Parietal lobe (tissue), 2 donors: ENCODE measurements around the gene LRCH4. TPM values are rescaled to one million over a fixed set of nuclear protein-coding genes. Genes with fewer than 3 reads are reported as not detected.

ENCODE experiments used
- small RNA-seq: library from RNA; depleted of rRNA; stranded (forward); fragments of <200 nt; gene quantifications from one replicate; pipeline ENCODE3, GENCODE V24; 2014; ENCODE audit warnings: low replicate concordance
- total RNA-seq: library from RNA; depleted of rRNA; stranded (reverse); fragments of >200 nt; gene quantifications from one replicate; pipeline ENCODE4 v1.2.3, GENCODE V29; 2014

Gene LRCH4, protein sequence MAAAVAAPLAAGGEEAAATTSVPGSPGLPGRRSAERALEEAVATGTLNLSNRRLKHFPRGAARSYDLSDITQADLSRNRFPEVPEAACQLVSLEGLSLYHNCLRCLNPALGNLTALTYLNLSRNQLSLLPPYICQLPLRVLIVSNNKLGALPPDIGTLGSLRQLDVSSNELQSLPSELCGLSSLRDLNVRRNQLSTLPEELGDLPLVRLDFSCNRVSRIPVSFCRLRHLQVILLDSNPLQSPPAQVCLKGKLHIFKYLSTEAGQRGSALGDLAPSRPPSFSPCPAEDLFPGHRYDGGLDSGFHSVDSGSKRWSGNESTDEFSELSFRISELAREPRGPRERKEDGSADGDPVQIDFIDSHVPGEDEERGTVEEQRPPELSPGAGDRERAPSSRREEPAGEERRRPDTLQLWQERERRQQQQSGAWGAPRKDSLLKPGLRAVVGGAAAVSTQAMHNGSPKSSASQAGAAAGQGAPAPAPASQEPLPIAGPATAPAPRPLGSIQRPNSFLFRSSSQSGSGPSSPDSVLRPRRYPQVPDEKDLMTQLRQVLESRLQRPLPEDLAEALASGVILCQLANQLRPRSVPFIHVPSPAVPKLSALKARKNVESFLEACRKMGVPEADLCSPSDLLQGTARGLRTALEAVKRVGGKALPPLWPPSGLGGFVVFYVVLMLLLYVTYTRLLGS
- 17.5 TPM for total RNA-seq

DNA sequence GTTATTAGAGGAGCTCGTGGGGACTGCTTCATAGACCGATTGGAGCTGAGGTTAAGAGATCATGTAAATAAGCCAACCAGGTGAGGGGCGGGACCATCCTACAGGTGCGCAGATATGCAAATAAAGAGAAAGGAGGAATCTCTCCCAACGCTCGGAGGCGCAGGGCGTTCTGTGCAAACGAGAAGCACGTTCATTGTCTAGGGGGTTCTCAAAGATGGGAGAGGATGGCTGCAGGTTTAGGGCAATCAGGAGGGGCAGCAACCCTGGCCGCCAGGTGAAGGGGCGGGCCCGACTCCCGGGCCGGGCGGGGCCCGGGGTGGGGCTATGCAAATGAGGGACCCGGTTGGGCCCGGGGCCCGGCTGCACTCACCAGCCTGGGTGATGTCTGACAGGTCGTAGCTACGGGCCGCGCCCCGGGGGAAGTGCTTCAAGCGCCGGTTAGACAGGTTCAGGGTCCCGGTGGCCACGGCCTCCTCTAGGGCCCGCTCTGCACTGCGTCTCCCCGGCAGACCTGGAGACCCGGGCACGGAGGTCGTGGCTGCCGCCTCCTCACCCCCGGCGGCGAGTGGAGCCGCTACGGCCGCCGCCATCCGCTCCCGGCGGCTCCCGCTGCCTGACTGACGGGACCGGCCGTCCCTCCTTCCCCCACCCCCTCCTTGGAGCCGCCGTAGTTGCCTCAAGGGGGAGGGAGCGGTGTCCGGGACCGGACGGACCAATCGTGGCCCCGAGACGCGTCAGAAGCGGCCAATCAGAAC lies at the start of gene LRCH4:
TSS of gene LRCH4 (minus strand) at position 619 of the 755 bp plus-strand sequence. CDS start at position 590, 29 bp downstream.

DNA sequence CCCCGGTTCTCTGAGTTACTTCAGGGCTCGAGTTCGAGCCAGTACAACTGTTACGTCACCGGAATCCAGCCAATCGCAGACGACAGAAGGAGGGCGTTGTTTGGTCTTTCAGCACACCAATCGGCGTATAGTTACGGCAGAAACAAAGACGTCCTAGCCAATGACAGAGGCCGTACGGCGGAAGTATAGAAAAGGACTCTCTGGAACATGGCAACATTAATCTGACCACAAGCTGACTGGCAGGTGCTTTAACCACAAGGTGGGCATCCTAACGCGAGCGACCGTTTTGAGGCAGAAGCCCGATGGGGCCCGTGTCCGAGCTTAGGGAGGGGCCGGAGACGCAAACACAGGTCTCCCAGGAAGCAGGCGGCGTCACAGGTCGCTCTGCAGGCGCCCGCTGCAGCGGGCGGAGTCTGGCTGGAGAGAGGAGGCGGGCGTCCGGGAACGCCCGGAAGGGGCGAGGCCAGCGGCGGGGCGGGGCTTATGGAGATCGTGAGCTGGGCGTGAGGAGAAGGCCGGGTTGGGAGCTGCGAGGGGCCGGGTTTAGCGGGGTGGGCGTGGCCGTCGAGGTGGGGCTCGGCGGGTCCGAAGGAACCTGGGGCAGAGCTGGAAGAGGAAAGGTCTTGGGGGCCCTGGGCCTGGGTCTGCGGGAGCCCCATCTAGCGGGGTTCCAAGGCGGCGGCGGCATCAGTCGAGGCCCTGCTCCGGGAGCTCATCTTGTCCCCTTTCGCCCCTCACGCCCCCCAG lies 26.2 kb upstream of the LRCH4 start, which contains the start of gene MOSPD3:
TSS of gene MOSPD3 (plus strand) at position 558 of the 747 bp plus-strand sequence. CDS start 252 bp downstream, outside the sequence.

DNA sequence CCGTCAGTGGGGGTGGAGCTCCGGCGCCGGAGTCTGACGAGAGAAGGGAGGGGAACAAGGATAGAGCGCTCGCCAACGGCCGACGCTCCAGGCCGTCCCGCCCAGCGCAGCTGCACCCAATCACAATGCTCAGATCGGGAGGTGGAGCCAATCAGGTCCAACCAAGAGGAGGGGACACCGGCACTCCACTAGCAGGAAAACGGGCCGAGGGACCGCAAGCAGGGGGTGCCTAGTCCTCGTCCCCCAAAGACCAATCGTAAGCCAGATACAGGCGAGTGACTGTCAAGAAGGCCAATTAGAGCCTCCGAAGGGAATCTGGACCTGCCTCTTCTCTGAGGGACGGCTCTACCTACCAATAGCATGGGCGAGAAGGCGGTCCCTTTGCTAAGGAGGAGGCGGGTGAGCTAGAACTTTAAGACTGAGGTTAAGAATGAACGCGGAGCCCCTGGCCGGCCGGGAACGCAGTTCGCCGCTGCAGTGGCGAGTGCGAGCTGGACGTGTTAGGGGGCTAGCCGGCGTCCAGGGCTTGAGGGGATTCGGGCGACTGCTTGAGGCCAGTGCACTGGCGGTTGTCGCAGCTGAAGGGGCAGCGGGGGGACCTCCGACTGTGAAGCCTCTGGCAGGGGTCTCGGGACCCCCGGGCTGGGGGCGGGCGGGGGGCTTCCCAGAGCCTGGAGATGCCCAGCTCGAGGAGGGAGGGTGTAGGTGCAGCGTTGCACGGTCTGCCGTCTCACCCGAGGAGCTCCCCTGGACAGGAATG lies 517 bp upstream of the LRCH4 start, which contains the start of gene FBXO24:
TSS of gene FBXO24 (plus strand) at position 63 of the 760 bp plus-strand sequence. CDS start at position 361, 298 bp downstream.

DNA sequence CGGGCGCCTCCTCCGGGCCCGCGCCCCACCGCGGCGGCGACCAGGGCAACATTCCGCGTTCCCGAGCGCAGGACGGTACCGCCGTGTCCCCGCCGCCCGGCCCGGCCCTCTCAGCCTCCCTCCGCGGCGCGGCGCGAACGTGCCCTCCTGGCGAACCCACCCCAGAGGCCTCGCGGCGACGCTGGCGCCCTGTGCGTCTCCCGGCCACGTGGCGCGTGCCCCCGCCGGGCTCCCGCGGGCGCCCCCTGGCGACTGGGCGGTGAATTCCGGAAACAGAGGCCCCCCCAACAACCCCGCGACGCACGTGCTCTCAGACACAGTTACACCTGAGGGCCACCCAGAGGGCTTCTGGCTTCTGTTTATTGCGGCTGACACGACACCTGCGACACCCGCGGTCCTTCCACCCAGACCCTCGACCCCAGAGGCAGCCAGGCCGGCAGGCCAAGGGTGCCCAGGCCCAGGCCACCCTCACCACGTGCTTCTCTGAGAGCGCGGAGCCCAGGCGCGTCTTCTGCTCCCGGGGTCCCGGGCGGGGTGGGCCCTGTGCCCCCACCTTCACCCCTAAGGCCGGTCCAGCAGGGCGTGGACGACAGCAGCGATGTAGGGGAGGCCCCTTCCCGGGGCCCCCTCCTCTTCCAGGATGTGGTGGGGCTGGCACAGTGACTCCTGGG lies 12.1 kb downstream of the LRCH4 start, which contains the start of gene SAP25:
TSS of gene SAP25 (minus strand) at position 210 of the 671 bp plus-strand sequence. CDS start at position 52, 158 bp downstream.

DNA sequence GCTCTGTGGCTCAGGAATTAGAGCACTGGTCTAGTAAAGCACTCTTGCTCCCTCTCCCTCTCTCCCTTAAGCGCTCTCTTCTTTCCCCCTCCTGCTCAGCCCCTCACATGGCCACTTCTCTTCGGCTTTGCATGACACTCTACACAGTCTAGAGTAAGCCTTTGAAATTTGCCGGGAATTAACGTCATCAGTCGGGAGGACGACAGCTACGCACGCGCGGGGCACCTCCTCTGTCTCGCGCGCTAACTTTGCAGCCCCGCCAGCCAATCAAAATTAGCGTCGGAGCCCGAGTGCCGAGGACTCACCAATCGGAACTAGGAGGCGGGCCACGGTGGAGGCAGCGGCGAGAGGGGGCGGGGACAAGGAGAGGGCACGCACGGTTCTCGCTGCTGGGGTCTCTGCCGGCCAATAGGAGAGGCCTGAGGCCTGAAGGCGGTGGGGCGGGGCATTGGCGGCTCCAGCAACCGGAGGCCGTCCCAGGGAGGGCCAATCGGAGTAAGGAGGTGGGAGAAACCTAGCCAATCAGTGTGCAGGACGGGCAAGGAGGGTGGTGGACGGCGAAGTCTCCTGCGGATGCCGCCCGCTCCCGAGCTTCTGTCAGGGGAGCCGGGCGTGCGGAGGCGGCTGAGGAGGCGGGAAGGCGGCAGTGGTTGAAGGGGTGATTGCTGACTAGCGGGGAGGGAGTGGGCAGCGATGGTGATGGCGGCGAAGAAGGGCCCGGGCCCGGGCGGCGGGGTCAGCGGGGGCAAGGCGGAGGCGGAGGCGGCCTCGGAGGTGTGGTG lies 47.1 kb downstream of the LRCH4 start, which contains the start of gene AGFG2:
TSS of gene AGFG2 (plus strand) at position 550 of the 782 bp plus-strand sequence. CDS start at position 694, 144 bp downstream.

Small RNAs within 50 kb of the gene (small RNA-seq; reads per million reads assigned to genes)
- not detected for gene RN7SL416P
- gene SAP25 = not detected

Other genes with a start within 250 kb of the LRCH4 start
- 35.4 TPM for gene PILRB, start 228.0 kb downstream of the LRCH4 start, total RNA-seq
- 3.8 TPM for gene PILRA, start 212.6 kb downstream of the LRCH4 start, total RNA-seq
- 2.2 TPM for gene ZCWPW1, start 157.4 kb downstream of the LRCH4 start, total RNA-seq
- gene MEPCE, start 156.3 kb downstream of the LRCH4 start, total RNA-seq = 21.3 TPM
- 7.8 TPM for gene PPP1R35, start 149.6 kb downstream of the LRCH4 start, total RNA-seq
- gene SPACDR, start 121.9 kb downstream of the LRCH4 start, total RNA-seq = not detected
- gene TSC22D4, start 106.9 kb downstream of the LRCH4 start, total RNA-seq = 6.6 TPM
- gene NYAP1, start 102.2 kb downstream of the LRCH4 start, total RNA-seq = 38.5 TPM
- 4.7 TPM for gene AGFG2, start 46.9 kb downstream of the LRCH4 start, total RNA-seq
- not detected for gene SAP25, start 12.2 kb downstream of the LRCH4 start, total RNA-seq
- gene FBXO24, start 199 bp upstream of the LRCH4 start, total RNA-seq = not detected
- gene PCOLCE, start 16.2 kb upstream of the LRCH4 start, total RNA-seq = 4.1 TPM
- 23.5 TPM for gene MOSPD3, start 26.4 kb upstream of the LRCH4 start, total RNA-seq
- gene TFR2, start 55.4 kb upstream of the LRCH4 start, total RNA-seq = 6.6 TPM
- gene ACTL6B, start 70.3 kb upstream of the LRCH4 start, total RNA-seq = 107 TPM
- gene GNB2, start 87.6 kb upstream of the LRCH4 start, total RNA-seq = 74.5 TPM
- 35.4 TPM for gene GIGYF1, start 108.1 kb upstream of the LRCH4 start, total RNA-seq
- 28.8 TPM for gene POP7, start 120.0 kb upstream of the LRCH4 start, total RNA-seq
- not detected for gene EPO, start 134.3 kb upstream of the LRCH4 start, total RNA-seq
- gene ZAN, start 147.5 kb upstream of the LRCH4 start, total RNA-seq = not detected
- gene EPHB4, start 241.4 kb upstream of the LRCH4 start, total RNA-seq = 11.0 TPM